ENCODE data around the gene SLC6A6.

- no peak for TF ChIP-seq POLR2A (IDR thresholded peaks at IDR 0.05)
- TF ChIP-seq, protein P1, sequence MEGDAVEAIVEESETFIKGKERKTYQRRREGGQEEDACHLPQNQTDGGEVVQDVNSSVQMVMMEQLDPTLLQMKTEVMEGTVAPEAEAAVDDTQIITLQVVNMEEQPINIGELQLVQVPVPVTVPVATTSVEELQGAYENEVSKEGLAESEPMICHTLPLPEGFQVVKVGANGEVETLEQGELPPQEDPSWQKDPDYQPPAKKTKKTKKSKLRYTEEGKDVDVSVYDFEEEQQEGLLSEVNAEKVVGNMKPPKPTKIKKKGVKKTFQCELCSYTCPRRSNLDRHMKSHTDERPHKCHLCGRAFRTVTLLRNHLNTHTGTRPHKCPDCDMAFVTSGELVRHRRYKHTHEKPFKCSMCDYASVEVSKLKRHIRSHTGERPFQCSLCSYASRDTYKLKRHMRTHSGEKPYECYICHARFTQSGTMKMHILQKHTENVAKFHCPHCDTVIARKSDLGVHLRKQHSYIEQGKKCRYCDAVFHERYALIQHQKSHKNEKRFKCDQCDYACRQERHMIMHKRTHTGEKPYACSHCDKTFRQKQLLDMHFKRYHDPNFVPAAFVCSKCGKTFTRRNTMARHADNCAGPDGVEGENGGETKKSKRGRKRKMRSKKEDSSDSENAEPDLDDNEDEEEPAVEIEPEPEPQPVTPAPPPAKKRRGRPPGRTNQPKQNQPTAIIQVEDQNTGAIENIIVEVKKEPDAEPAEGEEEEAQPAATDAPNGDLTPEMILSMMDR (IDR thresholded peaks at IDR 0.05), result no peak
These were observed 48.1 kb downstream of the SLC6A6 start for GRCh38 chr3:14450506-14450905.

Measured in lower leg skin (tissue), 3 donors.